GM18502 (cell line): Measurements from ENCODE around the gene UBE2QL1.

Experiments used
- ATAC-seq: cut with Tn5 transposase; IDR thresholded peaks from one replicate; pipeline ENCODE4 v1.9.1; 2021; ENCODE audit warnings: mild to moderate bottlenecking; ENCODE audit not compliant: unreplicated experiment, poor library complexity

UBE2QL1 gene

DNA sequence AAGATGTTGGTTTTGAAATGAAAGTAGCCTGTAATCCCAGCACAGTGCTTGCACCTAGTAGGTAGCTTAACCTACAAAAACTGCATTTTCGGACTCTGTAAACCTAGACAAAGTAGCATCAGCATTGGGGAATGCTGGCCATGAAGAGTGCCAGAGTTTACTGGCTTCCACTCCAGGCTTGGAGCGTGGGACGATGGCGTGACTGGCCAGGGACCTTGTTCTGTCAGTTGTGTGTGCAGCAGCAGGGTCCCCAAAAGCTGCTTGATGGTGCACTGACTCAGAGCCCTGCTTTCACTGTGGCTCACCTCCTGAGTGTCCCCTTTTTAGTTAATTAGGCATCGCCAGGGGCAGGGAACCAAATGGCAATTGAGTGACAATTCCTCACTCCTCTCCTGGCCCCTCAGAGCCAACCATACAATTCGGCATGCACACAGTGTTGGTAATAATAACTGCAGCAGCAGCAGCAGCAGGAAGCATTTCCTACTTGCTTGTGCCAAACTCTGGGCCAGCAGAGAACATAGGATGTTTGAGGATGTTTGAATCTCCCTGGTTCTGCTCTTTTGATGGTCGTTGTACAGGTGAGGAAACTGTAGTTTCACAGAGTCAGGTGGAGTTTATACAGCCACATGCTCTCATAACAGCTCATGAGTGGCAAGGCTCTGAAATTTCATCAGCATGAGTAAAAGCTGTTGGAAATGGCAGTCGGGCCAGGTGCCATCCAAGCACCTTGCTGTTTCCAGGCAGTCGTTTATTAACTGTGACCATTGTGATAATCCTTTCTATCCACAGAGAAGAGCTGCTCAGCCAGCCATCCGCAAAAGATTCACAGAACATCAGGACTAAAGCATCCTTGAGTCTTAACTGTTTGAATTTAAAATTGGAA lies 4.2 kb downstream of the UBE2QL1 start:
- no peak for ATAC-seq

DNA sequence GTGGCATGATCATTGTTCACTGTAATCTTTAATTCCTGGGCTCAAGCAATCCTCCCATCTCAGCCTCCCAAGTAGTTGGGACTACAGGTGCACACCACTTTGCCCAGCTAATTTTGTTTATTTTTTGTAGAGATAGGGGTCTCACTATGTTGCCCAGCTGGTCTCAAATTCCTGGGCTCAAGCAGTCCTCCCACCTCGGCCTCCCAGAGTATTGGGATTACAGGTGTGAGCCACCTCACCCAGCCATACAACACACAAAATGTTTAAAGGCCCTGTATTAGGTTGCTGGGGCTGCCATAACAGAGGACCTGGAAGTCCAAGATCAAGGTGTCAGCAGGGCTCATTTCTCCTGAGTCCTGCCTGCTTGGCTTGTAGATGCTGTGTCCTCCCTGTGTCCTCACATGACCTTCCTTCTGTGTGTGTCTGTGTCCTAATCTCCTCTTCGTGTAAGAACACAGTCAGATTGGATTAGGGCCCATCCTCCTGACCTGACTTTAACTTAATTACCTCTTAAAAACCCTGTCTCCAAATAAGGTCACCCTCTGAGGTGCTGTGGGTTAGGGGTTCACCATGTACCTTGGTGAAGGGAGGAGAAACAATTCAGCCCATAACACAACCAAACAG lies 5.4 kb downstream of the UBE2QL1 start:
- ATAC-seq, result no peak

DNA sequence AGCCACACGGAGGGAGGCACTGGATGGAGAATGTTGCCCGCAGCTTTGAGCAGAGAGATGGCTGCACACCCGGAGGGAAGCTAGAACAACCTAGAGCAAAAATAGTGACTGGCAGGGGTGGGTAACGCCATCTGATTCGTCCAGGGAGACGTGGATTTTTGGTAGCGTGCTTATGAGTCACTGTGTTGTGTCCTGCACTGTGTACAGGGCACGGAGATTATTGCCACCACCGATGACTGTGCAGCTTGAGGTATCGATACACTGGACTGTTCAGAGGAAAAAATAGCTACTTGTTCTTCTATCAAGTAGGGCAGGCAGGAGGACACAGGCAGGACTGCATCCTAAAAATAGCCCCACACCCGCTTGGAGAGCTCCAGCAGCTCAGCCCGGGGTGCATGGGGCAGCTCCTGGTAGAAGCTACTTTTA lies 6.0 kb downstream of the UBE2QL1 start:
- ATAC-seq, result no peak

DNA sequence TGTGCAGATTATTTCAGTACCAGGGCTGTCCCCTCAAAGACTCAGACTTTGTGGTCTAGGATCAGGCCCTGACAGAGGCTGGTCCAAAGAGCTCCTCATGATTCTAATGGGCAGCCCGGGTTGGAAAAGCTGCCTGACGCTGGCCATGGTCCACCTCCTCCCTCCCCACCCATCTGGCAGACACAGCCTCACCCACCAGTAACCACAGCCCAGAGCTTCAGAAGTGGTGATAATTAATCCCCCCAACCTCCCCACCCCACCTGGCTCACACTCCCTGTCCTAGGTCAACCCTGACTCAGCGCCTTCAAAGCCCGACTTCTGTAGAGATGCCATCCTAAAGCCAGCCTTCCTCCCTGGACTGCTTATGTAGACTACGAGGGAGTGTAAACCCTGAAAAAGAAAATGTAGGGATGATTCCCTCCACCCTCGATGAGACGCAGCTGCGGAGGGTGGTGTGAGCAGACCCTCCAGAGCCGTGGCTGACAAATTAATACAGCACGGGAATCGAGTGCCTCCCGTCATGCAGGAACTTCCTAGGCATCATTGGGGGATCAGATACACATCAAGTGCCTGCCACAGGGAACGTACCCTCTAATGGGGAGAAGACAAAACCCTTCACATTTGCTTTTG lies 7.0 kb downstream of the UBE2QL1 start:
- ATAC-seq, result no peak

DNA sequence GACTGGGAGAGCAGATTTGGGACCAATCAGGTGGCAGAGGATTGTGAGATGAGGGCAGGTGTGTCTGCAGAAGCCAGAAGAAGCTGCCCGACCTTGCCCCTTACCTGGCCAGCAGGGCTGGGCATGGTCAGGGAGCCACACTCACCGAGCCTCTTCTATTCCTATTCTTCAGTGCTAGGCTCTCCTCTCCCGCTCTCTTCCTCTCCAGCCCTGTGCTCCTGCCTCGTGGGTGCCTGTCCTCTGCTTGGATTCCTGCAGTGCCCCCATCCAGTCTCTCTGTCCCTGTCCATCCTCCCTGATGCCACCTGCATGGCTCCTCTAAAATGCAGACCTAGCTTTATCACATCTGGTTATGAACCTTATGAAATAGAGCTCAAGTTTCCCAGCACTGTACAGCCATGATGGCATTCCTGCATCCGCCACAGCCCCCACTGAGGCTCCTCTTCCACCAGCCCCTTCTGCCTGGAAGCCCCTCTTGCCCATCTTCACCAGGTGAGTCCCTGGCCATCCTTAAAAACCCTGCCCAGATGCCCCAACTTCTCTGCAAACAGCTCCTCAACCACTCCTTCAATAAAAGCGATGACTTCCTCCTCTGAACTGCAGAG lies 8.2 kb downstream of the UBE2QL1 start:
- no peak for ATAC-seq

DNA sequence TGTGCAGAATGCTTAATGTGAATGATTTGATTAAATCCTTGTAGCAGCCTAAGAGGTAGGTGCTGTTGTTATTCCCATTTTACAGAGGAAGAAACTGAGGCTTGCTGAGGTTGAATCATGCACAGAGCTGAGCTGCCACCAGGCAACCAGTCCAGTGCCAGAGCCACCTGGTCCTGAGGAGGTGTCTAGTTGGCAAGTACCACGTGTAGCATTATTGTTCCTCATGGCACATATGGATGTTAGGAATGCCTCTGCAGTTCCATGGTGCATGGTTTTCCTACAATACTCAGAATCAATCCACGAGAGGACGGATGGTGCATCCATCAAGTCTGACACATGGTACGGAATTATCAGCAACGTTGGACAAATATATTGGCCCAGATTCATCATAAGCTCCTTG lies 8.9 kb downstream of the UBE2QL1 start:
- ATAC-seq, result no peak

DNA sequence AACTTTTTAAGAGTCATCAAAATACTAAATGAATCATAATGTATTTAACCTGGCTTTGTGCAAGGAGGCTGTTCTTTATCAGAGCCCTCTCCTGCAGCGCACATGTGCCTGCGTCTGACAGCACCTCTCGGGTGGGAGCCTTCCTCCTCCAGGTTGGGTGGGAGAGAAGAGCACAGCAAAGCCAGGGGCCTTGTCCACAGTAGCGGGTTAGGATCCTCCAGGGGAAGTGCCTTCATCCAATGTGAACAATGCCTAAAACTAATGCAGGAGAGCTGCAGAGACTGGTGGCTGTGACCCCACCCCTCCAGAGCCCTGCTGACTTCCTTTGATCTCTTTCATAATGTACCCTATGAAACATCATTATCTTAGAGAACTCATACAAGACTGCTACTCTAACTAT lies 10.2 kb downstream of the UBE2QL1 start:
- no peak for ATAC-seq

DNA sequence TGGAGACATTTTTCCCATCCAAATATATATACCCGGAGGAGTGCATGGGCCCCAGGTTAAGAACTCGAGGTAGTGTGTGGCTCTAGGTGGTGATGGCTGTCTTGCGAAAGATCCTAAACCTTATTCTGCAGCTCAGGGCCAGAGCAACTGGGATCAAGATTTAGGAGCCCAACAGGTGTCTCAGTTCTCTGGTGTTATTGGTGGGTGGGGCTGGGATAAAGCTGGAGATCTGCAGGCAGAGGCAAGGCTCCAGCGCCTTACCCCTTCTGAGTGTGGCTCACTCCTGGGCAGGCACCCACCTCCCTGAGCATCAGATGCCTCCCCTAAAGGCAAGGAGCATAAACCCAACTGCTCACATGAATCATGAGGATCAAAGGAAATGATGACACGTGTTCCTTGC lies 11.2 kb downstream of the UBE2QL1 start:
- ATAC-seq, result no peak

DNA sequence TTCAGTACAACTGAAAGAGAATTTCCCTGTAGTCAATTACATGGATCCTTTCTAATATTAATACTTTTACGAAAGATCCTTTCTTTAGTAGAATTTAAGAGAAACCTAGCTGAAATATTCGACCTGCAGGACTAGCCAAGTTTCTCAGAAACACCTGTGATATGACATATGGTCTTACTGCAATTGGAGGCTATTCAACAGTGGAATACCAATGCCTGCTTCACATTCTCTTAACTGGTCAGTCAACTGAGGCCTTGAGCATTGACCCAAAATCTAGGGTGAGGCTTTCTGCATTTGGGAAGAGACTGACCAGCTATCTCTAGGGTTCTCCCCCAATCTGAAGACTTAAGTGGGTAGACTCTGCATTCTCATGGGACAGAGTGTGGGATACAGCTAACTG lies 12.3 kb downstream of the UBE2QL1 start:
- ATAC-seq, result no peak

DNA sequence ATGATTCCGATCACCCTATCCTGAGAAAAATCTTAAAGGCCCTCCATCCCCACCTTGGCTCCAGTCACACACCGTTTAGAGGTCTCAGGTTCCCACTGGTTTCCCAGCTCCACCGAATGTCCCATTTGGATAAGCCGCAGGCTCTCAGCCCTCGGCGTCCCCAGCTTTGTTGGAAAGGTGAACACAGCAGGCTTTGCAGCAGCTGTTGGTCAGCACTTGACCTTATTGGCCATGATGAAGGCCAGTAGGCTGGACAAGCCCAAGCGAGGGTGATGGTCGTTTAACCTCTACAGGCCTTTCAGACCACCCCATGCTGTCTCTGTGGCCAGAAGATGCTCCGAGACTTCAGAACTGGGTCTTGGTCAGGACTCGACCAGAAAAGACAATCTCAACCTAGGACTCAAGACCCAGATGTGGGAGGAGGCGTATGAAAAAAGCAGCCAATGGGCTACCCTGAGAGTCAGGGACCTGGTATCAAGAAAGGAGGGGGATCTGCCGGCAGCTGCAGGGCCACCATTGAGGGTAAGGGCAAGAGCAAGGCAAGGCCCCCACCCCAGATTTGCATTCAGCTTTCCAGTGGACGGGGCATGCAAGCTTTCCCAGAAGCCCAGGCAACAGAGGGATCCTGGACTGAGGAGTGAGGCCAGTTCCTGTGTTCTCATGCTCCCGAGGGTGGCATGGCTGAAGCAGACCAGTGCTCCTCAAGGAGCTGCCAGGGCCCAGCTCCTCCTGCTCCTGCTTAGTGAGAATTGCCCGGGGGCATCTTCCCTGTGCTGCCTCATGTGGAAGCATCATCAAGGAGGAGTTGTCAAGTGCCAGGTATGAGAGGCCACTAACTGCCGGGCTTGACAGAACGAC lies 13.4 kb downstream of the UBE2QL1 start:
- no peak for ATAC-seq

DNA sequence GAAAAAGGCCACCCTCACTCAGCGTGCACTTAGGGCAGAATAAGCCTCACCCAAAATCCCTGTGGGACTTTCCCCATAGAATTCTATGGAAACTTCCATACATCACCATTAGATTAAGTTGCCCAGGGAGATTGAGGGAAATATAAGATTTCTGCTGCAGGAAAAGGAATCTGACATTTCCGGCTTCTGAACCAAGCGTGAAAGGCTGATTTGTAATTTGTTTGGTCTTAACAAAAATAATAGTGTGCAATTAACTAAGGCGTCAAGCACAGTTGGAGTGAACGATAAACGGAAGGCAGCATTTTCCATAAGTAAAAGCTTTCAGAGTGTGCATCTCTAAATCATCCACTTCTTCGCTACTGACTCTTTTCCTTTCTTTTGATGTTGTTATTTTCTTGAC lies 14.0 kb downstream of the UBE2QL1 start:
- ATAC-seq, result no peak

DNA sequence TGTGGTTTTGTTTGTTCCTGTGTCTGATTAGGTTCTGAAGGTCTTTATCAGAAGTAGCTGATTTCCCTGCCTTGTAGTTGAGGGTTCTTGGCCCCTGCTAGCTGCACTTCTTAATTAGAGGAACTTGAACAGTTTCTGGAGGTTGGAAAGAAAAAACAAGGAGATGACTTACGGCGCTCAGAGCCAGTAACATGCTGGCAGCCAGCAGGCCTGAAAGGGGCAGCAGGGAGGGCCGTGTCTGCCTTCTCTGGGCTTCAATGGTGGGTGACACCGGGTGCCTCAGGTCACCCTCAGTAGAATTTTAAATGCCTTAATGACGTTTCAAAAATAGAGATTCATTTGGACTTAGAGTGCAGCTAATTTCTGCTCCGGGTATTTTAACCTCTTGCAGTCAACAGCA lies 15.8 kb downstream of the UBE2QL1 start:
- ATAC-seq, result no peak

DNA sequence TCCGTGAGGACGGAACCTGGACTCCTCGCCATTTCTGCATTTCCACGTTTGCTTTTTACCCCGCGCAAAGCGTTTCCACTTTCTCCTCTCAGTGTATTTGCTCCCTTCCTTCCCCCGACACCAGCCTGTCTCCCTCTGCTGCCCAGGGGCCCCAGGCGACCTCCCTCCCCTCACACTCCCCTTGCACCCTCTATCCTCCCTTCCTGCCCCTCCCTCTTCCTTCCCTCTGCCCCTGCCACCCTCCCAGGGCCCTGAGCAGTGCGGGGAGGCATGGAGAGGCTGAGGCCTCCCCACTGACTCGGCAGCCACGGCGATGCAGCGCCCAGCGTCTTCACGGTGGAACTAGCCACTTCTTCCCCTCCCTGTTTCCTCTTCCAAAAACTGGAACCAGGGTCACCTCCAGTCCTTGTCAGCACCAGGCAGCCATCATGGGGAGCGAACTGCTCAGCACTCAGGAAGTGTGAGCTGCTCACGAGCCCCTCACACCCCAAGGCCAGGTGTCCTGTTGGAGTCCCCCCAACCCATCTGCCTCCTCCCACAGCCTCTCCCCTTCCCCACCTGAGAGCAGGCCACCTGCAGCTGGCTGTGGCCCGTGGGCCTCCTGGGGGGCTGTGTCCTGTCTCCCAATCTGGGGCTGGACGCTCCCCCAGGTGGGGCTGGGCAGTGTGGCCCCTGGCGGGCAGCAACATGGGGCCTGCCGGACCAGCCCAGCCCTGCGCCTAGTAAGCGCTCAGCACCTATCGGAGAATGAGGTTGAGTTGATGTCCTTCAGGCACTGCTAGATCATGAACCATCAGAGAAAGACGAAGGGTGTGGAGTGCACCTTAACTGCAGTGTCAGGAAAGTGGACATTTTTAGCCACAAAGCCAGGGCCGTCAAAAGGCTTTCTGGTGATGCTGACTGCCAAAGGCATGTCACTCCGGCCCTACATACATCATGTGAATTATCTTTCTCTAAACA lies 17.5 kb downstream of the UBE2QL1 start:
- no peak for ATAC-seq

DNA sequence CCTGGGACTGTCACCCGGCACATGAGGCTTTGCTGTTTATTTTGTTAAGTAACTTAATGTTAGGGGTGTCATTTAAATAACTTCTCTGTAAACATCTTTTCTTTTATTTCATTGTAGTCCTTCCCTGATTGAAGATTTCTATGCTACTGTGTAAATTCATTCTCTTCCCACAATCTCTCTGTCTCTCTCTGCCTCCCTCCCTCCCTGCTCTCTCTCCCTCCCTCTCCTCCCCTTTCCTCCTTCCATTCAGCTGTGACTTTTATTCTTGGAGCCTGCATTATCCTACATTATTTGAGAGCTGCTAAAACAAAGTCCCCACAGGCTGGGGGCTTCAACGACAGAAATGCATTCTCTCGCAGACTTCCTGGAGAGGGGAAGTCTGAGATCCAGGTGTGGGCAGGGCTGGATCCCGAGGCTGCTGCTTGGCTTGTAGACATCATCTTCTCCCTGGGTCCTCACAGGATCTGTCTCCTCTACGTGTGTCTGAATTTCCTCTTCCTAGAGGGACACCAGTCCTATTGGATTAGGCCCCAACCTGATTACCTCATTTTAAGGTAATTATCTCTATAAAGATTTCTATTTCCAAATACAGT lies 18.4 kb downstream of the UBE2QL1 start:
- ATAC-seq, result no peak

DNA sequence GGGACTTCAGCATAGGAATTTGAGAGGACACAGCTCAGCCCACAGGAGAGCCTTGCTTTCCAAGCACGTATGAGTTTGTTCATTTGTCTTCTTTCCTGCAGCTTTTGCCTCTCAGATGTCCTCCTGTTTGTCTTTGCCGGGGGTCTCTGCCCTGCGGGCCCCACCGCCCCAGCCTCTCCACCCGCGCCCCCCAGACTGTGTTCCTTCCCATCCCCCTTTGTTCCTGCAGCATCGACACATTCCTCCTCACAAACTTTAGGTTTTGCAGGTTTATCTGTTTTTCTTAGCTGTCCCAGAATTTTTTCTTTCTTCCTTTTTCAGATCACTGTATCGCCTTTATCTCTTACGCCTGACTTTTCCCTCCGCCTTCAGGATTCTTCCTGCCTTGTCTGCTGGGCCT lies 18.9 kb downstream of the UBE2QL1 start:
- ATAC-seq, result no peak

DNA sequence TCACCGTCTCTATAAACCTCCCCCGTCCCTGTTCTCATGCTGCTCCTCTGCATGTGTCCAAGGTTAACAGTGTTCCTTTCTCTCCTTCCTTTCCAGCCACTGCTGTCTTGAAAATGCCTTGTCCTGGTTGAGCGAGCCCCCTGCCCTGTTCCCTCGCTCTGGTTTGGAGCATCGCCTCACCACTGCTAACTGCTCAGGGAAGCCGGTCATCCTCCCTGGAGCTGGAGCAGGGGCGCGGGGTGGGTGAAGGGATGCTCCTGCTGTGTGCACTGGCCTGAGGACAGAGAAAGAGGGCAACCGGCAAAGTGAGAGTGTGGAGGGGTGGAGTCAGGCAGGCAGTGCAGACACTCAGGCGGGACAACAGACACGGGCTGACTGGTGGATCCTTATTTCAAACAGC lies 19.4 kb downstream of the UBE2QL1 start:
- no peak for ATAC-seq

DNA sequence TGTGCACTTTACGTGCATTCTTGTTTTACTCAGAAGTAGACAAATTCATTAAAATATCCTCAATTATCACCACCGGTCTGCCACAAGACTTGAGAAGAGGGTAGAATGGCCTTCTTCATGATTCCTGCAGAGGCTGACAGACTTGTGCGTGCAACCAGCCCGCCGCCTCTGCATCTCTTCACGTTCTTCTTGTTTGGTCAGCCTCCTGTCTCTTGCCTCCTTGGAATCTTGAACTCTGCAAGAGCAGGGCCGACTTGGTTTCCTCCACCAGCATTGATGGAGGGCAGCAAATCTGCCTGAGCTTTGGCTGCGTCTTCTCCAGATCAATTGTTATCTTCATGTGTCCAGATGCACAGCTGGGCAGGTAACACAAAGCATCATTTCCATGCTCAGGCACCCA lies 20.2 kb downstream of the UBE2QL1 start:
- no peak for ATAC-seq

DNA sequence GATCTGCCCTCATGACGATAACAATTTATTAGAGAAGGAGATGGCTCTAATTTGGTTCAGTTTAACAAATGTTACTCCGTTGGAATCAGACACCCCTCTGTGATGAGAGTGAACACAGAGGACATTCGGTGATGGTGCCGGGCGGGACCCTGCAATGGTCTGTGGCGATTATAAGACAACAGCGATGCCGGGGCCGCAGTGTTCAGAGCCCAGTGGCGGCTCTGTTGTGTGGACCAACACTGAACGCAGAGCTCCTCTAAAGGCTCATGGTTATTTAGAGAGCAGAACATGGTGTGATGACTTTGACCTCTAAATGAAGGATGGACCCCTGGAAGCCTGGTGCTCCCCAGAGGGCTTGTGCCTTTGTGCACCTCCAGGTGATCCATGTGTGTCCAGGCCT lies 21.2 kb downstream of the UBE2QL1 start:
- ATAC-seq, result no peak

DNA sequence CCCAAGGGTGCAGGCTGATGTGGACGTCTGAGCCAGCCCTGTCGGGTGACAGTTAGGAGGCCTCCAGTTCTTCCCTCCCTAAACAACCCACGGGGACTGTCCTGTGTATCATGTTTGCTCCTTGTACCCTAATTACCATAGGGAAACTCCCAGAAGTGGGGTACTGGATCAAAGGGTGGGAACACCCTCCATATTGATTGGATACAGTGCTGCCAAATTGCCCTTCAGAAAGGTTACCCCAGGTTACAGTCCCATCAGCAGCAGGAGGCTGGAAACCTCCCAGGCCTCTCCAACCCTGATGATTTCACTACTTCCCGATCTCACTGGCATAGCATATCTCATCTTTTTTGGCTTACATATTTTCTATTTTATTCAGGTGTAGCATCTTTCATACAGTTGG lies 22.0 kb downstream of the UBE2QL1 start:
- no peak for ATAC-seq
